Caco-2 (cell line): ENCODE results near the gene TOX3. TPM values are rescaled to one million over a fixed set of nuclear protein-coding genes. Genes with fewer than 3 reads are reported as not detected.

Experiments
- BruUV-seq: library from RNA; stranded (reverse); fragments of 400-500 nt; replicated peaks from 2 replicates; lab custom pipeline; 2021; lab: Mats Ljungman, UMichigan
- CTCF ChIA-PET: fragments of 300-600 bp; sonication (Branson Sonifier 250); formaldehyde crosslinking; loops from one replicate; lab custom pipeline; 2022; ENCODE audit warnings: antibody characterized with exemption; lab: Charles Lee
- POLR2A ChIA-PET: fragments of 300-600 bp; sonication (Branson Sonifier 250); formaldehyde crosslinking; loops from one replicate; lab custom pipeline; 2022; ENCODE audit warnings: antibody characterized with exemption; lab: Charles Lee
- DNase-seq, 2 experiments: peaks; one replicate each; pipeline versions ENCODE4 v3.0.0 to v3.0.0-alpha.2; 2020 to 2022
- H3K27me3 ChIP-seq: replicated peaks from 2 replicates; pipeline ENCODE4 v1.6.0; 2011; ENCODE audit warnings: low read length; ENCODE audit not compliant: control insufficient read depth, insufficient read depth
- H3K36me3 ChIP-seq: 2 replicates; pipeline ENCODE4 v1.5.1; 2011; ENCODE audit warnings: low read length; ENCODE audit not compliant: control insufficient read depth, insufficient read depth
- H3K4me1 ChIP-seq: fragments of 250-450 bp; sonication (Bioruptor Pico); 2 replicates; pipeline ENCODE4 v1.5.1; 2020; ENCODE audit warnings: mild to moderate bottlenecking
- H3K4me3 ChIP-seq: 2 replicates; pipeline ENCODE4 v1.5.1; 2011; ENCODE audit warnings: low read depth, mild to moderate bottlenecking, control low read depth, low read length
- H3K9me3 ChIP-seq: fragments of 250-450 bp; sonication (Bioruptor Pico); 2 replicates; pipeline ENCODE4 v1.5.1; 2020; ENCODE audit warnings: mild to moderate bottlenecking, moderate library complexity
- H3K27ac Mint-ChIP-seq: one replicate; pipeline ENCODE4 v1.8.0; 2022; ENCODE audit warnings: mixed read lengths; ENCODE audit not compliant: unreplicated experiment
- H3K27me3 Mint-ChIP-seq: one replicate; pipeline ENCODE4 v1.8.0; 2022; ENCODE audit warnings: mixed read lengths; ENCODE audit not compliant: insufficient read depth, unreplicated experiment
- H3K36me3 Mint-ChIP-seq: one replicate; pipeline ENCODE4 v1.8.0; 2022; ENCODE audit warnings: mild to moderate bottlenecking, mixed read lengths; ENCODE audit not compliant: insufficient read depth, unreplicated experiment
- H3K4me1 Mint-ChIP-seq: one replicate; pipeline ENCODE4 v1.8.0; 2022; ENCODE audit warnings: low read depth, mixed read lengths; ENCODE audit not compliant: unreplicated experiment
- H3K4me3 Mint-ChIP-seq: one replicate; pipeline ENCODE4 v1.8.0; 2022; ENCODE audit warnings: mild to moderate bottlenecking, moderate library complexity, mixed read lengths; ENCODE audit not compliant: unreplicated experiment
- H3K9me3 Mint-ChIP-seq: one replicate; pipeline ENCODE4 v1.8.0; 2022; ENCODE audit warnings: mixed read lengths; ENCODE audit not compliant: unreplicated experiment
- intact Hi-C: fragments of 100-400 bp; cut with micrococcal nuclease; formaldehyde crosslinking; loops from one replicate; pipeline ENCODE4 v1.10.0; 2022; ENCODE audit not compliant: unreplicated experiment
- total RNA-seq: library from RNA; stranded (reverse); gene quantifications from 2 replicates; pipeline ENCODE4 v1.2.3, GENCODE V29; 2022
- TF ChIP-seq, protein P1 (sequence below), 2 experiments: fragments of 200-600 bp in 1 of 2; IDR thresholded peaks; 1 replicate in 1 of 2; 2 replicates in 1 of 2; pipeline versions ENCODE4 v1.5.1 to v1.8.0; 2011 to 2022; ENCODE audit warnings: antibody characterized with exemption in 1 of 2, control low read depth in 1 of 2, inconsistent platforms in 1 of 2, low read depth in 1 of 2, low read length in 1 of 2, mild to moderate bottlenecking in 1 of 2, moderate library complexity in 1 of 2; ENCODE audit not compliant: insufficient read depth in 1 of 2, severe bottlenecking in 1 of 2, unreplicated experiment in 1 of 2

The TOX3 gene
- total RNA-seq, 1 experiment from 2014 or later: 3.6 TPM

DNA sequence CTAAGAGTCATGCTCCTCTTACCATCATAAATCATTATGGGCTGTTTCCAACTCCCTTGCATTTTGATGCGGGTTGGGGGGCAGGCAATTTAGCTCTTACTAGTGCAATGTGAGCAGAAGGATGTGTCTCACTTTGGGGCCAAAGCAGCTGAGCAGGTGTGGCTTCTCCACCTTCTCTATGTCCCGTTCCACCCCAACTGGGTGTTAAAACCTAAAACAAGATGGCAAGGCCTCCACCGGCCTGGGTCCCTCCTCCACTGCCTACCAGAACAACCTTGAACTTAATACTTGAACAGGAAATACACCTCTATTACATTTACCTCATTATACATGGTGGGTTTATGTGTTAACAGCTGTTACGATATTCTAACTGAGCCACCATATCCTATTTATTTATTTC, 52.8 kb downstream of the TOX3 start:
- Mint-ChIP-seq H3K4me1 (peaks cover 38% of the 10 kb centered on the region), H3K27ac (peak overlapping the region; percentile 91)
- CTCF ChIA-PET: no interaction called here

DNA sequence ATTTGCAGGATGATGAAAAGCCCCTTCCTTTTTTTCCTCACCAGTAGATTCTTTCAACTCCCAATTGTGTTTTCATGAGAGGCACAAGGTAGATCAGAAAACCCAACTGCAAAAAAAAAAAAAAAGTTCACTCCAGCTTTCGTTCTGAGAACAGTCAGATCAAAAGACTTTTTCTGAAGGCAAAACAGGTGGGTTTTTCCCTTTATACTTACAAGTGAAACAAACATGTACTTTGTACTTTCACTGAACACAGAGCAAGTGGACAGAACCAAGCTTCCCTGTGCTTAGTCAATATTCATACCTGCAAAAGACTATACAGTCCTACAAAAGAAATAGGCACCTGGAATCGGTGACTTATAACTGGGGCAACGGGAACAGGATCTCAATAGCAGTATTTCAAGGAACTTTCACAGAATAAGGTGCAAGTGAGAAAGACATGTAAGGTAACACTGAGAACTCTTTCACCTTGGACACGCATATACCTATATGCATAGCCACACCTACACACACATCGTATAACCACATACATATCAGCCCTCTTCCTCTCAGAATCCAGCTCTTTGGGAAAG, 54.1 kb downstream of the TOX3 start:
- intact Hi-C loops: loop anchor here (5.0 kb wide), 1 partner anchor 54 kb away; the partner anchor contains the start of gene TOX3
- H3K4me1 Mint-ChIP-seq: peaks cover 38% of the 10 kb centered on the region
- ChIA-PET CTCF (interaction anchor here (0.9 to 1.0 kb wide), 2 partner anchors 36 to 80 kb away, joined by 3 to 6 read pairs; no protein-coding TSS in a partner anchor), POLR2A (interaction anchor here (0.7 kb wide), 1 partner anchor 637 kb away, joined by 4 read pairs; no protein-coding TSS in a partner anchor)
- BruUV-seq: no TSS peak
- H3K27me3 ChIP-seq: no peaks in the 10 kb centered on the region
- peaks cover 39% of the 10 kb centered on the region for H3K4me1 ChIP-seq
- DNase-seq: peak in 1 of 2 experiments; percentile 54
- no peaks in the 10 kb centered on the region for H3K9me3 ChIP-seq
- no peaks in the 10 kb centered on the region for H3K27me3 Mint-ChIP-seq
- H3K36me3 ChIP-seq: 0 out of 2 replicates have a peak, but pooled peaks cover 2% of the 10 kb centered on the region
- no peak overlapping the region for H3K4me3 ChIP-seq
- peak overlapping the region; percentile 57 for H3K4me3 Mint-ChIP-seq
- peak overlapping the region; percentile 91 for H3K27ac Mint-ChIP-seq
- TF ChIP-seq, protein P1, sequence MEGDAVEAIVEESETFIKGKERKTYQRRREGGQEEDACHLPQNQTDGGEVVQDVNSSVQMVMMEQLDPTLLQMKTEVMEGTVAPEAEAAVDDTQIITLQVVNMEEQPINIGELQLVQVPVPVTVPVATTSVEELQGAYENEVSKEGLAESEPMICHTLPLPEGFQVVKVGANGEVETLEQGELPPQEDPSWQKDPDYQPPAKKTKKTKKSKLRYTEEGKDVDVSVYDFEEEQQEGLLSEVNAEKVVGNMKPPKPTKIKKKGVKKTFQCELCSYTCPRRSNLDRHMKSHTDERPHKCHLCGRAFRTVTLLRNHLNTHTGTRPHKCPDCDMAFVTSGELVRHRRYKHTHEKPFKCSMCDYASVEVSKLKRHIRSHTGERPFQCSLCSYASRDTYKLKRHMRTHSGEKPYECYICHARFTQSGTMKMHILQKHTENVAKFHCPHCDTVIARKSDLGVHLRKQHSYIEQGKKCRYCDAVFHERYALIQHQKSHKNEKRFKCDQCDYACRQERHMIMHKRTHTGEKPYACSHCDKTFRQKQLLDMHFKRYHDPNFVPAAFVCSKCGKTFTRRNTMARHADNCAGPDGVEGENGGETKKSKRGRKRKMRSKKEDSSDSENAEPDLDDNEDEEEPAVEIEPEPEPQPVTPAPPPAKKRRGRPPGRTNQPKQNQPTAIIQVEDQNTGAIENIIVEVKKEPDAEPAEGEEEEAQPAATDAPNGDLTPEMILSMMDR (IDR thresholded peaks at IDR 0.05; ENCODE audit: insufficient read depth in 1 of 2, low read depth in 1 of 2, low read length in 1 of 2, severe bottlenecking in 1 of 2, unreplicated experiment in 1 of 2): no peak
- peaks cover 9% of the 10 kb centered on the region for H3K9me3 Mint-ChIP-seq
- peaks cover 12% of the 10 kb centered on the region for H3K36me3 Mint-ChIP-seq

More for the DNA sequence above, 52.8 kb downstream of the TOX3 start:
- peaks cover 12% of the 10 kb centered on the region for H3K36me3 Mint-ChIP-seq
- peaks cover 9% of the 10 kb centered on the region for H3K9me3 Mint-ChIP-seq
- H3K4me3 Mint-ChIP-seq: no peak overlapping the region
- no peak for DNase-seq
- H3K27me3 Mint-ChIP-seq: no peaks in the 10 kb centered on the region
- TF ChIP-seq, protein P1 (IDR thresholded peaks at IDR 0.05; ENCODE audit: insufficient read depth in 1 of 2, low read depth in 1 of 2, low read length in 1 of 2, severe bottlenecking in 1 of 2, unreplicated experiment in 1 of 2): no peak
- H3K9me3 ChIP-seq: no peaks in the 10 kb centered on the region
- intact Hi-C loops: loop anchor here (5.0 kb wide), 1 partner anchor 53 kb away; the partner anchor contains the start of gene TOX3
- H3K4me3 ChIP-seq: no peak overlapping the region
- H3K36me3 ChIP-seq: 0 out of 2 replicates have a peak, but pooled peaks cover 2% of the 10 kb centered on the region
- no peaks in the 10 kb centered on the region for H3K27me3 ChIP-seq
- peaks cover 28% of the 10 kb centered on the region for H3K4me1 ChIP-seq
- BruUV-seq: no TSS peak
- POLR2A ChIA-PET: no interaction called here

DNA sequence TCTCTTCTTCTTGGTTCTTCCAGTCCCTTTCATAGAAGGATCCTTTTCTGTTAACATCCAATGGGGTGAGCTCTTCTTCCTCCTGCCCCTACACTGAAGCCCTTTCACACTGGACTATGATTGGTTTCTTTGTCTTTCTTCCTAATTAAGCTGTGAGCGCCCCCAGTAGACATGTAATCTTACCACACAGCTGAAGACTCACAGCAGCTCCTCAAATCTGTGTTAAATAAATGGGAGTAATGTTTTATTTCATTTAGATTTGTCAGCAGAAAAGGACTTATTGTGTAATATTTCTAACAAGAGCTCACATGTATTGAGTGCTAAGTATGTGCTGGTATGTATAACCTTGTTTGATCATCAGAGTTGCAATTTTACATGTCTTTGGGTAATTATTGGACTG, 55.7 kb downstream of the TOX3 start:
- Histone ChIP-seq H3K4me1 (peaks cover 39% of the 10 kb centered on the region), H3K9me3 (no peaks in the 10 kb centered on the region), H3K27me3 (no peaks in the 10 kb centered on the region), H3K36me3 (peaks cover 2% of the 10 kb centered on the region; the same call in 1 of the 2 replicates), H3K4me3 (no peak overlapping the region)
- no peak overlapping the region for H3K4me3 Mint-ChIP-seq
- peaks cover 12% of the 10 kb centered on the region for H3K36me3 Mint-ChIP-seq
- no peaks in the 10 kb centered on the region for H3K27me3 Mint-ChIP-seq
- intact Hi-C loops: loop anchor here (5.0 kb wide), 1 partner anchor 56 kb away; the partner anchor contains the start of gene TOX3
- POLR2A ChIA-PET: no interaction called here
- CTCF ChIA-PET: no interaction called here
- DNase-seq: no peak
- TF ChIP-seq, protein P1 (IDR thresholded peaks at IDR 0.05; ENCODE audit: insufficient read depth in 1 of 2, low read depth in 1 of 2, low read length in 1 of 2, severe bottlenecking in 1 of 2, unreplicated experiment in 1 of 2): no peak
- no TSS peak for BruUV-seq
- peaks cover 9% of the 10 kb centered on the region for H3K9me3 Mint-ChIP-seq
- no peak overlapping the region for H3K27ac Mint-ChIP-seq
- H3K4me1 Mint-ChIP-seq: peaks cover 31% of the 10 kb centered on the region
